ENCODE results near the gene TBX15.

Gene TBX15

GRCh38 chr1:118871582-118872171 lies 116.5 kb downstream of the TBX15 start:
- Histone ChIP-seq H3K79me2 (ENCODE audit: insufficient read depth, low read depth) (no peaks in the 10 kb centered on the region), H3K36me3 (ENCODE audit: insufficient read depth) (no peaks in the 10 kb centered on the region), H3K4me2 (no peak overlapping the region), H3K27me3 (ENCODE audit: insufficient read depth, low read depth) (no peaks in the 10 kb centered on the region), H4K20me1 (ENCODE audit: insufficient read depth) (no peaks in the 10 kb centered on the region), H3K27ac (no peak overlapping the region), H2AFZ (ENCODE audit: low read depth) (no peak overlapping the region), H3K9ac (no peak overlapping the region), H3K4me1 (ENCODE audit: low read depth, poor library complexity, severe bottlenecking) (no peaks in the 10 kb centered on the region), H3K4me3 (IDR thresholded peaks at IDR 0.05; ENCODE audit: insufficient read depth, low read depth, low read length) (no peak overlapping the region)
- no peak for TF ChIP-seq CTCF (conservative IDR thresholded peaks at IDR 0.05; ENCODE audit: low read depth, low read length)

GRCh38 chr1:118868387-118868786 lies 119.8 kb downstream of the TBX15 start:
- H3K36me3 ChIP-seq (ENCODE audit: insufficient read depth): no peaks in the 10 kb centered on the region
- no peak overlapping the region for H2AFZ ChIP-seq (ENCODE audit: low read depth)
- no peaks in the 10 kb centered on the region for H3K79me2 ChIP-seq (ENCODE audit: insufficient read depth, low read depth)
- no peak overlapping the region for H3K4me2 ChIP-seq
- no peaks in the 10 kb centered on the region for H3K27me3 ChIP-seq (ENCODE audit: insufficient read depth, low read depth)
- no peaks in the 10 kb centered on the region for H4K20me1 ChIP-seq (ENCODE audit: insufficient read depth)
- no peak for TF ChIP-seq CTCF (conservative IDR thresholded peaks at IDR 0.05; ENCODE audit: low read depth, low read length)
- H3K4me3 ChIP-seq (IDR thresholded peaks at IDR 0.05; ENCODE audit: insufficient read depth, low read depth, low read length): no peak overlapping the region
- H3K4me1 ChIP-seq (ENCODE audit: low read depth, poor library complexity, severe bottlenecking): no peaks in the 10 kb centered on the region
- no peak overlapping the region for H3K27ac ChIP-seq
- H3K9ac ChIP-seq: no peak overlapping the region

DNA sequence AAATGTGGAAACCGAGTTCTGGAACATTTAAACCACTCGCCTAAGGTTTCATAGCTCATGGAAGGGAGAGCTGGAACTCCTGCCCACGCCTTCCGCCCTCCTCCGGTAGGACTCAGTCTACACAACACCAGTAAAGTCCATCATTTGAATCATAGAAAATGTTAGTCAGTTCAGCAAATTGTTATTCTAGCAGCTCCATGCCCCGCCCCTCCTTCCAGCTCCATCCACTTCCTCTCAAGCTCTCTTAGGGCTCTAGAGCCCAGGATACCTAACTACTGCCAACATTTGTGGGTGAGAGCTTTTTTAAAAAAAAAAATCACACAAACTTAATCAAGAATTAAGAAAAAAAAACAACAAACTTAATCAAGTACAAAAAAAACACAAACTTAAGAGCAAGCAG lies 121.8 kb downstream of the TBX15 start:
- TF ChIP-seq CTCF (conservative IDR thresholded peaks at IDR 0.05; ENCODE audit: low read depth, low read length): no peak
- H3K4me1 ChIP-seq (ENCODE audit: low read depth, poor library complexity, severe bottlenecking): no peaks in the 10 kb centered on the region
- H3K36me3 ChIP-seq (ENCODE audit: insufficient read depth): no peaks in the 10 kb centered on the region
- H3K9ac ChIP-seq: no peak overlapping the region
- H4K20me1 ChIP-seq (ENCODE audit: insufficient read depth): no peaks in the 10 kb centered on the region
- H3K4me2 ChIP-seq: no peak overlapping the region
- no peak overlapping the region for H3K27ac ChIP-seq
- H2AFZ ChIP-seq (ENCODE audit: low read depth): no peak overlapping the region
- no peaks in the 10 kb centered on the region for H3K27me3 ChIP-seq (ENCODE audit: insufficient read depth, low read depth)
- H3K79me2 ChIP-seq (ENCODE audit: insufficient read depth, low read depth): no peaks in the 10 kb centered on the region
- no peak overlapping the region for H3K4me3 ChIP-seq (IDR thresholded peaks at IDR 0.05; ENCODE audit: insufficient read depth, low read depth, low read length)

DNA sequence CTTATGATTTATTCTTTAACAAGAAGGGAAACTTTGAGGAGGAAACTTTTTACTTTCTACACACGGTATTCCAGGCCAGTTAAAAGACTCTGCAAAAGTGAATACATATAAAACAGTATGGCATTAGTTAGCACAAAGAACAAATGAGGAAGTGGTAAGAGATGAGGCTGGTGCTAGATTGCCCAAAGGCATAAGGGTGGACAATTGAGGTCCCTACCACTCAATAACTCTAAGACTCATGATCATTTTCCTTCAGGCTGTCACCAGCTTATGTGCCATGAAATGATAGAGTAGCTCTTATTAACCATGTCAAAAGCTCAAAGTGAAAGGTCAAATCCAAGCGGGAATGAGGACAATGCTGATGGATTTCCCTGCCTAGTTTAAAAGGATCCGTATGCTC lies 124.5 kb downstream of the TBX15 start:
- no peak overlapping the region for H3K4me2 ChIP-seq
- H3K36me3 ChIP-seq (ENCODE audit: insufficient read depth): no peaks in the 10 kb centered on the region
- no peak overlapping the region for H3K4me3 ChIP-seq (IDR thresholded peaks at IDR 0.05; ENCODE audit: insufficient read depth, low read depth, low read length)
- H3K9ac ChIP-seq: no peak overlapping the region
- no peak overlapping the region for H2AFZ ChIP-seq (ENCODE audit: low read depth)
- H3K4me1 ChIP-seq (ENCODE audit: low read depth, poor library complexity, severe bottlenecking): no peaks in the 10 kb centered on the region
- H3K27ac ChIP-seq: no peak overlapping the region
- no peaks in the 10 kb centered on the region for H4K20me1 ChIP-seq (ENCODE audit: insufficient read depth)
- H3K79me2 ChIP-seq (ENCODE audit: insufficient read depth, low read depth): no peaks in the 10 kb centered on the region
- no peak for TF ChIP-seq CTCF (conservative IDR thresholded peaks at IDR 0.05; ENCODE audit: low read depth, low read length)
- no peaks in the 10 kb centered on the region for H3K27me3 ChIP-seq (ENCODE audit: insufficient read depth, low read depth)

Data from KMS-11 (cell line).